ENCODE data around the gene SPSB3.
"Not testable (repeated sequence)": the region's sequence is repeated elsewhere in the genome, so short reads cannot be mapped to it uniquely, and the experiment has no call there.

The SPSB3 gene

GRCh38 chr16:1809281-1809801 is 27.0 kb upstream of the SPSB3 start:
- no peak overlapping the region for H3K4me3 ChIP-seq (ENCODE audit: severe bottlenecking)
- H3K36me3 ChIP-seq (ENCODE audit: low read depth), result peaks cover 41% of the 10 kb centered on the region
- no peaks in the 10 kb centered on the region for H3K4me1 ChIP-seq (ENCODE audit: insufficient read depth, poor library complexity, severe bottlenecking)
- DNase-seq (ENCODE audit: low spot score) (no peak), ATAC-seq (ENCODE audit: low read depth) (no peak)
- no peaks in the 10 kb centered on the region for H3K27me3 ChIP-seq (ENCODE audit: insufficient read depth, poor library complexity, severe bottlenecking)
- no peak for TF ChIP-seq CTCF (IDR thresholded peaks at IDR 0.05; ENCODE audit: poor library complexity, severe bottlenecking)
- H3K27ac ChIP-seq (ENCODE audit: poor library complexity, severe bottlenecking), result no peak overlapping the region
- H3K9me3 ChIP-seq (ENCODE audit: severe bottlenecking), result no peaks in the 10 kb centered on the region

- H3K4me3 ChIP-seq (ENCODE audit: severe bottlenecking), result no peak overlapping the region
- H3K9me3 ChIP-seq (ENCODE audit: severe bottlenecking), result no peaks in the 10 kb centered on the region
- H3K27me3 ChIP-seq (ENCODE audit: insufficient read depth, poor library complexity, severe bottlenecking), result no peaks in the 10 kb centered on the region
- H3K36me3 ChIP-seq (ENCODE audit: low read depth), result peaks cover 41% of the 10 kb centered on the region
- no peak for TF ChIP-seq CTCF (IDR thresholded peaks at IDR 0.05; ENCODE audit: poor library complexity, severe bottlenecking)
- no peak for DNase-seq (ENCODE audit: low spot score)
- H3K27ac ChIP-seq (ENCODE audit: poor library complexity, severe bottlenecking), result no peak overlapping the region
- no peak for ATAC-seq (ENCODE audit: low read depth)
- no peaks in the 10 kb centered on the region for H3K4me1 ChIP-seq (ENCODE audit: insufficient read depth, poor library complexity, severe bottlenecking)
These were observed 26.3 kb upstream of the SPSB3 start for GRCh38 chr16:1808691-1809090.

- peaks cover 39% of the 10 kb centered on the region for H3K36me3 ChIP-seq (ENCODE audit: low read depth)
- no peak overlapping the region for H3K4me3 ChIP-seq (ENCODE audit: severe bottlenecking)
- TF ChIP-seq CTCF (IDR thresholded peaks at IDR 0.05; ENCODE audit: poor library complexity, severe bottlenecking), result no peak
- no peaks in the 10 kb centered on the region for H3K4me1 ChIP-seq (ENCODE audit: insufficient read depth, poor library complexity, severe bottlenecking)
- H3K27ac ChIP-seq (ENCODE audit: poor library complexity, severe bottlenecking), result no peak overlapping the region
- H3K27me3 ChIP-seq (ENCODE audit: insufficient read depth, poor library complexity, severe bottlenecking), result no peaks in the 10 kb centered on the region
- ATAC-seq (ENCODE audit: low read depth), result no peak
- no peak for DNase-seq (ENCODE audit: low spot score)
- no peaks in the 10 kb centered on the region for H3K9me3 ChIP-seq (ENCODE audit: severe bottlenecking)
These were observed 25.3 kb upstream of the SPSB3 start for GRCh38 chr16:1807626-1808025.

DNA sequence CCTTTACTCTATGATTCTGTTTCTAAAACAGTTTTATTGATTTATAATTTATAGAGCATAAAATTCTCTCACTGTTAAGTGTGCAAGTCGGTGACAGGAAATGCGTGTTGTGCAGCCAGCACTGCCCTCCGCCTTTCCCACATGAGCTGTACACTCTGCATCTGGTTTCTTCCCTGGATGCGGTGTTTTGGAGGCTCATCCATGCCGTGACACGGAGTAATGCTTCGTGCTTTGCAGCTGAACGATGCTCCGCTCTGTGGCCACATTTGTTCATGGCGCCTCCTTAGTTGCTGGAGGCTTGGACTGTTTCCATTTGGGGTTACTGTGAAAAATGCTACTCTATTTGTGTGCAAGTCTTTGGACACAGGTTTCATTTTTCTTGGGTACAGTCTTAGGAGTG is 18.3 kb upstream of the SPSB3 start:
- no peak overlapping the region for H3K27ac ChIP-seq (ENCODE audit: poor library complexity, severe bottlenecking)
- H3K9me3 ChIP-seq (ENCODE audit: severe bottlenecking), result peaks cover 8% of the 10 kb centered on the region
- H3K36me3 ChIP-seq (ENCODE audit: low read depth), result no peaks in the 10 kb centered on the region
- H3K4me1 ChIP-seq (ENCODE audit: insufficient read depth, poor library complexity, severe bottlenecking), result no peaks in the 10 kb centered on the region
- no peak overlapping the region for H3K4me3 ChIP-seq (ENCODE audit: severe bottlenecking)
- no peak for DNase-seq (ENCODE audit: low spot score)
- ATAC-seq (ENCODE audit: low read depth), result no peak
- H3K27me3 ChIP-seq (ENCODE audit: insufficient read depth, poor library complexity, severe bottlenecking), result no peaks in the 10 kb centered on the region
- TF ChIP-seq CTCF (IDR thresholded peaks at IDR 0.05; ENCODE audit: poor library complexity, severe bottlenecking), result no peak

GRCh38 chr16:1799263-1799662 is 16.9 kb upstream of the SPSB3 start:
- H3K4me1 ChIP-seq (ENCODE audit: insufficient read depth, poor library complexity, severe bottlenecking); H3K4me3 ChIP-seq (ENCODE audit: severe bottlenecking); H3K27ac ChIP-seq (ENCODE audit: poor library complexity, severe bottlenecking); ATAC-seq (ENCODE audit: low read depth); H3K27me3 ChIP-seq (ENCODE audit: insufficient read depth, poor library complexity, severe bottlenecking); H3K9me3 ChIP-seq (ENCODE audit: severe bottlenecking); H3K36me3 ChIP-seq (ENCODE audit: low read depth); DNase-seq (ENCODE audit: low spot score): not testable (repeated sequence)

Data from RWPE2 (cell line).